OCI-LY1 (cell line): Measurements from ENCODE around the gene SLC28A1.

Source experiments
- H2AFZ ChIP-seq: fragments of 200-600 bp; sonication (generic), shearing (Covaris generic); 2 replicates; pipeline ENCODE4 v1.6.0; 2014; ENCODE audit warnings: antibody characterized with exemption, mild to moderate bottlenecking, low read length
- H3F3A ChIP-seq: fragments of 200-600 bp; sonication (generic), shearing (Covaris generic); 2 replicates; pipeline ENCODE4 v1.6.0; 2014; ENCODE audit warnings: mild to moderate bottlenecking, antibody characterized with exemption, low read length, moderate library complexity; ENCODE audit not compliant: insufficient read depth
- H3K27ac ChIP-seq: fragments of 200-600 bp; sonication (generic); 2 replicates; pipeline ENCODE4 v1.5.1; 2014; ENCODE audit warnings: low read length, mixed run types, mild to moderate bottlenecking, low read depth; ENCODE audit not compliant: poor library complexity, severe bottlenecking
- H3K27me3 ChIP-seq: fragments of 200-600 bp; sonication (generic); 2 replicates; pipeline ENCODE4 v1.6.0; 2014; ENCODE audit warnings: antibody characterized with exemption, mild to moderate bottlenecking, low read length, moderate library complexity; ENCODE audit not compliant: insufficient read depth
- H3K36me3 ChIP-seq: fragments of 200-600 bp; sonication (generic); 2 replicates; pipeline ENCODE4 v1.6.1; 2014; ENCODE audit warnings: mild to moderate bottlenecking, antibody characterized with exemption, low read length, moderate library complexity, mixed read lengths; ENCODE audit not compliant: insufficient read depth
- H3K4me1 ChIP-seq: fragments of 200-600 bp; sonication (generic); 2 replicates; pipeline ENCODE4 v1.5.1; 2014; ENCODE audit warnings: mild to moderate bottlenecking, low read length, moderate library complexity; ENCODE audit not compliant: insufficient read depth, severe bottlenecking
- H3K4me2 ChIP-seq: fragments of 200-600 bp; sonication (generic), shearing (Covaris generic); 2 replicates; pipeline ENCODE4 v1.6.1; 2014; ENCODE audit warnings: low read length
- H3K4me3 ChIP-seq: fragments of 200-600 bp; sonication (generic); 2 replicates; pipeline ENCODE4 v1.5.1; 2014; ENCODE audit warnings: low read length, low read depth, mild to moderate bottlenecking, mixed read lengths; ENCODE audit not compliant: poor library complexity, severe bottlenecking
- H3K79me2 ChIP-seq: fragments of 200-600 bp; shearing (Covaris generic); 2 replicates; pipeline ENCODE4 v1.6.1; 2016; ENCODE audit warnings: mixed run types, low read length, mixed read lengths; ENCODE audit not compliant: insufficient read depth
- H3K9ac ChIP-seq: fragments of 200-600 bp; sonication (generic), shearing (Covaris generic); 2 replicates; pipeline ENCODE4 v1.6.1; 2014; ENCODE audit warnings: mild to moderate bottlenecking, low read length, mixed read lengths
- H3K9me2 ChIP-seq: fragments of 200-600 bp; sonication (generic), shearing (Covaris generic); 2 replicates; pipeline ENCODE4 v1.6.1; 2014; ENCODE audit warnings: low read depth, mild to moderate bottlenecking, low read length, mixed read lengths
- H3K9me3 ChIP-seq: fragments of 200-600 bp; shearing (Covaris generic); 2 replicates; pipeline ENCODE4 v1.6.1; 2014; ENCODE audit warnings: low read length, mixed read lengths
- H4K20me1 ChIP-seq: fragments of 200-600 bp; sonication (generic), shearing (Covaris generic); 2 replicates; pipeline ENCODE4 v1.6.0; 2016; ENCODE audit warnings: mild to moderate bottlenecking, low read length; ENCODE audit not compliant: insufficient read depth
- EZH2 ChIP-seq: fragments of 200-600 bp; sonication (generic), shearing (Covaris generic); IDR thresholded peaks from 2 replicates; pipeline ENCODE4 v1.8.0; 2017; ENCODE audit warnings: borderline replicate concordance, mixed run types, mild to moderate bottlenecking, antibody characterized with exemption, low read length, moderate library complexity, mixed read lengths
- TF ChIP-seq, protein P1 (sequence below): fragments of 200-600 bp; sonication (generic), shearing (Covaris generic); IDR thresholded peaks from 2 replicates; pipeline ENCODE4 v1.5.1; 2017; ENCODE audit warnings: mild to moderate bottlenecking, antibody characterized with exemption, low read length, moderate library complexity, mixed read lengths

The SLC28A1 gene

DNA sequence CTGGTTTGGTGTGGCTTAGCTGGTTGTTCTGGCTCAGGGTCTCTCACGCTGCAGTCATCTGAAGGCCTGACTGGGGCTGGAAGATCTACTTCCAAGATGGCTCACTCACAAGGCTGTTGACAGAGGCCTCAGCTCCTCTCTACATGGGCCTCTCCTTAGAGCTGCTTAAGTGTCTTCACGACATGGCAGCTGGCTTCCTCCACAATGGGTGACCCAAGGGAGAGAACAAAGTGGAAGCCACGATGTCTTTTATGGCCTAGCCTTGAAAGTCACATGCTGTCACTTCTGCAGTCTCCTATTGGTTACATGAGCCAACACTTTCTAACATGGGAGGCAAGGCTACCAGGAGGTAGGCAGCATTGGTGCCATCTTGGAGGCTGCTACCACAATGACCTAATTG lies 83.8 kb downstream of the SLC28A1 start:
- TF ChIP-seq, protein P1, sequence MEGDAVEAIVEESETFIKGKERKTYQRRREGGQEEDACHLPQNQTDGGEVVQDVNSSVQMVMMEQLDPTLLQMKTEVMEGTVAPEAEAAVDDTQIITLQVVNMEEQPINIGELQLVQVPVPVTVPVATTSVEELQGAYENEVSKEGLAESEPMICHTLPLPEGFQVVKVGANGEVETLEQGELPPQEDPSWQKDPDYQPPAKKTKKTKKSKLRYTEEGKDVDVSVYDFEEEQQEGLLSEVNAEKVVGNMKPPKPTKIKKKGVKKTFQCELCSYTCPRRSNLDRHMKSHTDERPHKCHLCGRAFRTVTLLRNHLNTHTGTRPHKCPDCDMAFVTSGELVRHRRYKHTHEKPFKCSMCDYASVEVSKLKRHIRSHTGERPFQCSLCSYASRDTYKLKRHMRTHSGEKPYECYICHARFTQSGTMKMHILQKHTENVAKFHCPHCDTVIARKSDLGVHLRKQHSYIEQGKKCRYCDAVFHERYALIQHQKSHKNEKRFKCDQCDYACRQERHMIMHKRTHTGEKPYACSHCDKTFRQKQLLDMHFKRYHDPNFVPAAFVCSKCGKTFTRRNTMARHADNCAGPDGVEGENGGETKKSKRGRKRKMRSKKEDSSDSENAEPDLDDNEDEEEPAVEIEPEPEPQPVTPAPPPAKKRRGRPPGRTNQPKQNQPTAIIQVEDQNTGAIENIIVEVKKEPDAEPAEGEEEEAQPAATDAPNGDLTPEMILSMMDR, result no peak
- no peak for TF ChIP-seq EZH2
- H3K4me2 ChIP-seq, result no peak overlapping the region
- peaks cover 11% of the 10 kb centered on the region; the same call in 1 of the 2 replicates for H3K27me3 ChIP-seq
- H3K9me3 ChIP-seq, result no peaks in the 10 kb centered on the region
- no peaks in the 10 kb centered on the region for H3K9me2 ChIP-seq
- no peaks in the 10 kb centered on the region for H3K36me3 ChIP-seq
- H3K4me3 ChIP-seq, result no peak overlapping the region
- no peak overlapping the region for H3K9ac ChIP-seq
- no peak overlapping the region for H2AFZ ChIP-seq
- no peaks in the 10 kb centered on the region for H3K79me2 ChIP-seq
- no peaks in the 10 kb centered on the region for H4K20me1 ChIP-seq
- H3F3A ChIP-seq, result no peaks in the 10 kb centered on the region
- no peaks in the 10 kb centered on the region for H3K4me1 ChIP-seq
- no peak overlapping the region for H3K27ac ChIP-seq

DNA sequence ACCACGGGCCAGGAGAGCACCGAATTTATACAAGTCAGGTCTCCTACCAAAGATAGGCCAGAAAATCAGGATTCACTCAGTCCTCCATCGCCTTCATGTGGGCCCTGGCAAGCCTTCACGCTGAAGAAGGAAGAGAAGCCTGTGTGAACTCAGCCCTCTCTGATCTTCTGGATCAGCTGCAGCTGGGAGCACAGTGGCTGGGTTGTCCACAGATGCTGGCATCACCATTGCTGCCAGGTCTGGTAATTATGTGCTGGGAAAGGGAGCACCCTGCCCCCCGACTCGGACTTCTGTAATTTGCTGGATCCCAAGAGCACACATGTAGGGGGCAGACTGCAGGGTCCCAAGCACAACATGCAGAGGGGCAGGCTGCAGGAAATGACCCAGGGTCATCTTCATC lies 84.8 kb downstream of the SLC28A1 start:
- no peaks in the 10 kb centered on the region for H3F3A ChIP-seq

DNA sequence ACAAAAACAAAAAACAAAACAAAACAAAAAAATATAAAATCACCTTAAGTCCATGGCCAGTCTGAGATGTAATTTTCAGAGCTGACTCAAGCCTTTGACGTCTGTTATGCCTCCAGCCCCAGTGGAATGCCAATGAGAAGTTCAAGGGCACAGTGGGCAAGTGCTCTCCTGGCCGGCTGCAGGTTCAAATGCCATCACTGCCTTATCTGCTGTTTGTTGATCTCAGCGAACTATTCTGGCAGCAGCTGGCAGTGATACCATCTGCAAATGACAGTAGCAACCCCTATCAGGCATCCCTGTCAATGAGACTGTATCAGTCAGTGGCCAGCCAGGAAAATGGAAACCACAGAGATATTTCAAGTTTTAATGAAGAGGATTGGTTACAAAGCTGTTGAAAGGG lies 86.4 kb downstream of the SLC28A1 start:
- Histone ChIP-seq H2AFZ (no peak overlapping the region), H3K9me2 (no peaks in the 10 kb centered on the region), H3K4me2 (no peak overlapping the region), H3K4me1 (no peaks in the 10 kb centered on the region), H3K36me3 (no peaks in the 10 kb centered on the region), H3K9ac (no peak overlapping the region), H3K27ac (no peak overlapping the region), H3K79me2 (no peaks in the 10 kb centered on the region), H3K9me3 (no peaks in the 10 kb centered on the region), H3K4me3 (no peak overlapping the region), H4K20me1 (no peaks in the 10 kb centered on the region), H3F3A (no peaks in the 10 kb centered on the region), H3K27me3 (peaks cover 11% of the 10 kb centered on the region; the same call in 1 of the 2 replicates)
- TF ChIP-seq, protein P1, result no peak

More for the DNA sequence above, 84.8 kb downstream of the SLC28A1 start:
- Histone ChIP-seq H3K27ac (no peak overlapping the region), H3K4me2 (no peak overlapping the region), H3K79me2 (no peaks in the 10 kb centered on the region), H4K20me1 (no peaks in the 10 kb centered on the region), H3K9ac (no peak overlapping the region), H3K36me3 (no peaks in the 10 kb centered on the region), H3K9me3 (no peaks in the 10 kb centered on the region), H3K9me2 (no peaks in the 10 kb centered on the region), H3K27me3 (peaks cover 11% of the 10 kb centered on the region; the same call in 1 of the 2 replicates), H3K4me3 (no peak overlapping the region), H2AFZ (no peak overlapping the region), H3K4me1 (no peaks in the 10 kb centered on the region)
- TF ChIP-seq, protein P1, result no peak
- TF ChIP-seq EZH2, result no peak
